Camera-type eye (tissue), 1 donor: ENCODE measurements around the gene RNF182. TPM values are rescaled to one million over a fixed set of nuclear protein-coding genes. Genes with fewer than 3 reads are reported as not detected.

Experiments used
- total RNA-seq: library from RNA; depleted of rRNA; stranded (reverse); fragments of >200 nt; gene quantifications from one replicate; pipeline ENCODE4 v1.2.3, GENCODE V29; 2014

RNF182 gene, protein sequence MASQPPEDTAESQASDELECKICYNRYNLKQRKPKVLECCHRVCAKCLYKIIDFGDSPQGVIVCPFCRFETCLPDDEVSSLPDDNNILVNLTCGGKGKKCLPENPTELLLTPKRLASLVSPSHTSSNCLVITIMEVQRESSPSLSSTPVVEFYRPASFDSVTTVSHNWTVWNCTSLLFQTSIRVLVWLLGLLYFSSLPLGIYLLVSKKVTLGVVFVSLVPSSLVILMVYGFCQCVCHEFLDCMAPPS
- total RNA-seq: 18.4 TPM

DNA sequence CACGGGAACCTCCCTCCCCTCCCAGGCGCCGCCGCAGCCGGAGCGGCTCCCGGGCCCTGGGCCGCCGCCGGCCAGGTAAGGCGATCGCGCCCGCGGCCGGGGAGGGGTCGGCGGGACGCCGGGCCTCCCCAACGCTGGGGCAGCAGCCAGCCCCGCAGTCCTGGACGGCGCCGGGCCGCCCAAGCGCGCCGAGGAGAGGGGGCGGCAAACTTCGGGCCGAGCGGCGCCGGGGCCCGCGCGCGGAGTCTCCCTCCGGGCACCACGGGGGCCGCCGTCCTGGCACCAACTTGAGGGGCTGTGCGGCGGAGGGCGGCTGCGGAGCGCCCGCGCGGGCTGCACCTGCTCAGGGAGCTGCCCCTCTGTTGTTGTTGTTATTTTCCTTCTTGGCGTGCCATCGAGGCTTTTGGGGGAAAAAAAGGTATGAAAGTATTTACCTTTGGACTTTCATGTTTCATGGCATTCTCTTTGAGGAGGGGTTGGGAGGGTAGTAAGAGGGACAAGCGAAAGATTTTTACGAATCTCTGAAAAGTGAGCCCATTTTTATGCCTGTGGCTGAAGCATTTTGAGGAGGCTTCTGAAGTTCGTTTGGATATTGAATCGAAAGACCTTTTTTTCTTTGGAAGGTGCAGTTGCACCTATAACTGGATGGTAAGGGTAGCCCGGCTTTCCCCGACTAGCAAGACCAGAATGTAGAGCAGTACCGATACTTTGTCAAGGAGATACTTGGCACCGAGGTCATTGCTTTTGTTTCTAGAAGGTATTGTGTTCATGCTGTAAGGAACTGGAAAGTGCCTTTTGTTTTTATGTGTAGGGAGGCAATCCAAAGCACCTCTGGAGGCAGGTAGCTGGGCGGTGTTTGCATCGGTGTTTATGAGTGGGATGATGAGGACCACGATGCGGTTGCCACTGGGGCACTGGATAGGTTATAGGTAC, at the start of gene RNF182:
Gene RNF182, plus strand, starts transcription at position 4 of the 933 bp plus-strand sequence. CDS start 52,168 bp downstream, outside the sequence.

Other genes with a start within 250 kb of the RNF182 start
- 67.3 TPM for gene RANBP9, start 213.1 kb upstream of the RNF182 start, total RNA-seq
- gene MCUR1, start 110.4 kb upstream of the RNF182 start, total RNA-seq: 11.1 TPM
- 12.7 TPM for gene CD83, start 192.8 kb downstream of the RNF182 start, total RNA-seq